ENCODE results near the gene TMEM30A.

The TMEM30A gene

DNA sequence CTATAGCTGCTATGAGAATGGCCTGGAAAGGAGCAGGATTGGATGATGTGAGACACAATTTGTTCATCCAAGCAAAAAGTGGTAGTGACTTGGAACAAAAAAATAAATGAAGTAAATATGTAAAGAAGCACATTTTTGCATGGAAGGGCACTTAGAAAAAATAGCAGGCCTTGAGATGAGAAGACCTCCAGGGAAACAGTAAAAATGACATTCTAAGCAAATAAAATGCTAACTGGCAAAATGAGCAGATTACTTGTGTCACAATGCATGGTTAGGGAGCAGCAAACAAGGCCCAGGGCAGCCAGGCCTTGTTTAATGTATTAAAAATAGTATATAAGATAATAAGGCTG lies 21.2 kb downstream of the TMEM30A start:
- DNase-seq (ENCODE audit: insufficient read length, low spot score) = no peak
- no peak for TF ChIP-seq POLR2A (IDR thresholded peaks at IDR 0.05; ENCODE audit: low read depth, low read length)
- FAIRE-seq = no peak

DNA sequence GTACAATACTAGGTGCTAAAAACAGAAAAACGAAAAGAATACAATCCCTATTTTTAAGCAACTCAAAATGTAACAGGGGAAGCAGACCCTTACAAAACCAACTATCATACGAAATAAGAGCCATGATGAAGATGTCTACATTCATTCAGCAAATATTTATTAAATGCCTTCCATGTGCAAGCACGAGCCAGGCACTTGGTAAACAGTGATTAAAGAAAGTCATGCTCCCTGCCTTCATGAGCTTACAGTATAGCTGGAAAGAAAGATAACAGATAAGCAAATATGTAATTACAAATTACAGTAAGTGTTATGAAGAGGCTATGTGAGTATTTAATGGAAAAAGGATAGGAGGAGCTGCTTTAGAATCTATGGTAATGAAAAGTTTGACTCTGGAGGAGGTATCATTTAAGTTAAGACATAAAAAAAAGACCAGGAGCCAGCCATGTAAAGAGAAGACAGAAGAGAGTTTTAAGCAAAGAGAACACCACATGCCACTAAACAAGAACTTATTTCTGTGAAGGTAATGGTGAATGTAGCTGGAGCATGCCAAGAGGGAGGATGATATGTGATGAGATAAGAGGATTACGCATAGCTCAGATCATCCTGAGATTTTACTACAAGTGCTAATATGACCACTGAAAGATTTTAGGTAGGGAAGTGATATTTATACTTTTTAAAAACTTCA lies 21.7 kb downstream of the TMEM30A start:
- TF ChIP-seq POLR2A (IDR thresholded peaks at IDR 0.05; ENCODE audit: low read depth, low read length) = no peak
- FAIRE-seq = no peak

GRCh38 chr6:75261299-75261698 lies 23.3 kb downstream of the TMEM30A start:
- DNase-seq (ENCODE audit: insufficient read length, low spot score) (no peak), FAIRE-seq (no peak)
- no peak for TF ChIP-seq POLR2A (IDR thresholded peaks at IDR 0.05; ENCODE audit: low read depth, low read length)

More for the DNA sequence above, 21.7 kb downstream of the TMEM30A start:
- no peak for DNase-seq (ENCODE audit: insufficient read length, low spot score)

DNA sequence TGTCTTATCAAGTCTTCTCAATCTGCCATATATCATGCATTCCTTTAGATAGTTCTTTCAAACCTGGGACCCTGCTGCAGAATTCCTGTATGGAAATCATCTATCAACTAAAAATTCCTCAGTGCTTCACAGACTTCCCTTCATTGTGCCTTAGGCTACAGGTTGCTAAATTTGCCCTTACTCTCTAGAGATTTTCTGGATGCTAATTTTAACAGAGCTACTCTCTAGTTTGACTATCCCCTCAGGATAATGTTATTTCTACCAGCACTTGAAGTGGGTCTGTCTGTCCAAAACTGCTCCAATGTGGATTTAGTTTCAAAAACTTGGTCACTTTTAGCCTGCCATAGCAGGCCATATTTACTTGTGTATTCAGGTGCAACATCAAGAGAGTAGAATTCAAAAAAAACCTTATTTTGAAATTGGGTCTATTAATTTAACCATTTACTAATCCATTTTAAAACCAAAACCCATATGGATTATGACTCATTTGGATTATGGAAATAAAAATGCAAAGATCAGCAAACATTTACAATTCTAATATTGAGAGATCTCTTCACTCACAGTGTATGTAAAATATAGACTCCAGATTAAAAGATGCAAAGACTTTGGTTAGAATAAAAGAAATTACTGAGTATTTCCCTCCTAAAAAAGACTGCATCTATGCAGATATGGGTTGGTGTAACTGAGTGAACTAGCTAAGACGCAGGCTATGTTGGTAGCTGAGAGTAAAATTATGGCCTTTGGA lies 27.1 kb downstream of the TMEM30A start:
- FAIRE-seq (no peak), DNase-seq (ENCODE audit: insufficient read length, low spot score) (no peak)
- TF ChIP-seq POLR2A (IDR thresholded peaks at IDR 0.05; ENCODE audit: low read depth, low read length) = no peak

DNA sequence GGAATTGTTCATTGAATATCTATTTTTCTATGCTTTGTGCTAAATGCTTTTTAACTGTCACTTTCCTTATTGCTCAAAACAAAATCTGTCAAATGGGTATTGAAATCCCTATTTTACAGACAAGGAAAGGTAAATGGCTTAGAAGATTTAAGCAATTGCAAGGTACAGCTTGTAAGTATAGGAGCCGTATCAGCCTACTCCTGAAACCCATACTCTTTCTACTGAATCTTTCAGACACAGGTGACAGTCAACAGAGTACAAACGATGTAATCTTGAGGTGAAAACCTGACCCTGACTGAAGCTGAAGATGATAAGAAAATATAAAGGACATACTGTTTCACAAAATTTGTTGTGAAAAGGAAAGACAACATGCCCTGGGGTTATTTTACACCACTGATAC lies 34.0 kb downstream of the TMEM30A start:
- TF ChIP-seq POLR2A (IDR thresholded peaks at IDR 0.05; ENCODE audit: low read depth, low read length) = no peak
- FAIRE-seq (no peak), DNase-seq (ENCODE audit: insufficient read length, low spot score) (no peak)

- TF ChIP-seq POLR2A (IDR thresholded peaks at IDR 0.05; ENCODE audit: low read depth, low read length) = no peak
- FAIRE-seq (no peak), DNase-seq (ENCODE audit: insufficient read length, low spot score) (no peak)
Observed at GRCh38 chr6:75249837-75250236, 34.8 kb downstream of the TMEM30A start.

DNA sequence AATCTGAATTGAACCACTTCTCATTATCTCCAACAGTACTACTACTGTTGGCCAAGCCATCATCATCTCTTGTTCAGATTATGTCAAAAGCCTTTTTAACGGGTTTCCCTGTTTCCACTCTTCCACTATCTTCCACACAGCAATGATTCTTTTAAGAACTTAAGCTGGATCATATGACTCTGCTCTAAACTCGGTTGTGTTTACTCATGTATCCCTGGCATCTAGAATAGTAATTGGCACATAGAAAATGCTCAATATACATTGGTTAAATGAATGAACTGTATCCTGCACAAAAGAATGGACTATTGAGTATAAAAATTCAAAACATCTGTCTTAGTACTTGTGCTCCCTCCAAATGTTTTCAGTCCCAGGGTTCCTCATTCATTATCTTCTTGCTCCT lies 38.2 kb downstream of the TMEM30A start:
- FAIRE-seq (no peak), DNase-seq (ENCODE audit: insufficient read length, low spot score) (no peak)
- no peak for TF ChIP-seq POLR2A (IDR thresholded peaks at IDR 0.05; ENCODE audit: low read depth, low read length)

DNA sequence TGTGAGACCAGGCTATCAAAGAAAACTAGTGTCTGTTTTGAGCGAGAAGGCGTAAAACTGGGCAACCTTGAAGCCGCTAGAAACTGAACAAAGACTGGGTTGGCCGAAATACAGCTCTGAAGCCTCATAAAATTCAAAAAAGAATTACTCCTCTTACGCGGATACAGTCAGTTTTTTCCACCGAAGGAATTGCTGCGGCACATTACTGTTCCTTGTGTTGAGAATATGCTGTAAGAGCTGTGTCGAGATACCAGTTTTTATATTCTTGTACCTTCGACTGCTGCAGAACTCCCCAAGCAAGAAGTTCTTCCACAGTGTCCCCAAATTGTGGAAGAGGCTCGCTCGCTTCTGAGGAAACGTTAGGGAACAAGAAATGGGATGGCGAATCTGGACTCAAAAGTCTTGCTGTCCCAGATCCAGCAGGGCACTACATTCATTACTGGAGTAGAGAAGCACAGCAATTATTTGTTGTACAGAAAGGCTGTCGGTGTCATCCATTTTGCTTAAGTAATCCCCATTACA lies 40.5 kb downstream of the TMEM30A start:
- FAIRE-seq = no peak
- DNase-seq (ENCODE audit: insufficient read length, low spot score) = no peak
- no peak for TF ChIP-seq POLR2A (IDR thresholded peaks at IDR 0.05; ENCODE audit: low read depth, low read length)

- DNase-seq (ENCODE audit: insufficient read length, low spot score) (peak; percentile 57), FAIRE-seq (peak; percentile 100)
- TF ChIP-seq POLR2A (IDR thresholded peaks at IDR 0.05; ENCODE audit: low read depth, low read length) = peak; percentile 81
Observed at GRCh38 chr6:75243333-75244062, 41.1 kb downstream of the TMEM30A start, which contains the start of gene COX7A2. Gene COX7A2, minus strand, starts transcription at chr6:75243801. Its CDS starts 67 bp downstream, at chr6:75243734.

DNA sequence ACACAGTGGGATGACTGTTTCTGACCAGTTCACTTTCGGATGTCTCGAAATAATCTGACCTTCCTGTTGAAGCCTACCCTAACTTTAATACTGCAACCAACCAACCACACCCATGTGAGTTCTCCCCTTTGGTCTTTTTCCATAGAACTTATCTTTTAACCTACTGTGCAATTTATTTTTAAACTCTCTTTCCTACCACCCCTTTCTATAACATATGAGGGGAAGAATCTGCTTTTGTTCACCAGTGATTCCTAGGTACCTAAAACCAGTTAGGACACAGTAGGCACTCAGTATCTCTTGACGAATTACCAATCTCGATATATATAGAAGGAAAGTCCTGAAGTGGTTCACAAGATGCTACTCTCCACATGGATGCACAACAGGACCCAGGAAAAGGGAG lies 48.0 kb downstream of the TMEM30A start:
- FAIRE-seq = no peak
- no peak for TF ChIP-seq POLR2A (IDR thresholded peaks at IDR 0.05; ENCODE audit: low read depth, low read length)
- DNase-seq (ENCODE audit: insufficient read length, low spot score) = no peak

DNA sequence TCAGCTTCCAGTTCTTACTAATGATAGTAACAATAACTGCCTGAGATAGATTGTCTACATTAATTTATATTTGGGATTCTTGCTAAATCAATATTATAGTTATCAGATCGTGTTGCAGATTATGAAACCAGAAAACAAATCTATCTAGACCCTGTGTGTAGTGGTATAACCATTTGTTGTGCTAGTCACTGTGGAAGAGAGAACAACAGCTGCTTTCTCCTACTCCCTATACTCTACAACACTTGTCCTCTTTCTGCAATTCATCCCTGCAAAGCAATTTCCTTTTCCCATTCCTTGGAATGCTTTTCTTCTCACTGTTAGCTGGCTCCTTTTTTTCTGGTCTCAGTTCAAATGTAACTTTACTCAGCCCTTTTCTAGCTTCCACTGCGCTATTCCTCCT lies 49.3 kb downstream of the TMEM30A start:
- no peak for TF ChIP-seq POLR2A (IDR thresholded peaks at IDR 0.05; ENCODE audit: low read depth, low read length)
- DNase-seq (ENCODE audit: insufficient read length, low spot score) (no peak), FAIRE-seq (no peak)

GRCh38 chr6:75234126-75234865 lies 50.3 kb downstream of the TMEM30A start:
- FAIRE-seq (no peak), DNase-seq (ENCODE audit: insufficient read length, low spot score) (no peak)
- no peak for TF ChIP-seq POLR2A (IDR thresholded peaks at IDR 0.05; ENCODE audit: low read depth, low read length)

GRCh38 chr6:75233092-75233615 lies 51.4 kb downstream of the TMEM30A start:
- DNase-seq (ENCODE audit: insufficient read length, low spot score) = no peak
- no peak for TF ChIP-seq POLR2A (IDR thresholded peaks at IDR 0.05; ENCODE audit: low read depth, low read length)
- no peak for FAIRE-seq

Data from H54 (cell line).